IMR-90 (cell line): ENCODE results near the gene TMEM33. TPM values are rescaled to one million over a fixed set of nuclear protein-coding genes. Genes with fewer than 3 reads are reported as not detected.

Experiments used
- ATAC-seq: fragments of 200-7000 bp; cut with Tn5 transposase; 2 replicates; pipeline ENCODE4 v1.9.1; 2020; ENCODE audit warnings: low read depth, mild to moderate bottlenecking, moderate library complexity
- BruUV-seq: library from RNA; stranded (reverse); fragments of 400-500 nt; replicated peaks from 2 replicates; lab custom pipeline; 2021; lab: Mats Ljungman, UMichigan
- CTCF ChIA-PET: fragments of 300-600 bp; formaldehyde crosslinking; extraction: SDS; loops from one replicate; lab custom pipeline; 2021; ENCODE audit warnings: antibody characterized with exemption; lab: Yijun Ruan, JAX
- POLR2A ChIA-PET: fragments of 300-600 bp; sonication (Branson Sonifier 250); formaldehyde crosslinking; loops from one replicate; lab custom pipeline; 2022; ENCODE audit warnings: antibody characterized with exemption; ENCODE audit not compliant: unreplicated experiment; lab: Charles Lee
- DNase-seq: peaks from one replicate; pipeline ENCODE4 v3.0.0; 2013
- H2AFZ ChIP-seq: replicated peaks from 2 replicates; pipeline ENCODE3; 2013; ENCODE audit warnings: low read length, mild to moderate bottlenecking; ENCODE audit not compliant: poor library complexity
- H2AK5ac ChIP-seq: 2 replicates; pipeline ENCODE4 v1.6.1; 2013; ENCODE audit warnings: low read depth, low read length, inconsistent platforms
- H2AK9ac ChIP-seq: replicated peaks from 2 replicates; pipeline ENCODE3; 2013; ENCODE audit warnings: mild to moderate bottlenecking, low read depth, low read length, moderate library complexity; ENCODE audit not compliant: poor library complexity
- H2BK120ac ChIP-seq: 2 replicates; pipeline ENCODE4 v1.6.1; 2013; ENCODE audit warnings: low read depth, low read length, inconsistent platforms
- H2BK15ac ChIP-seq: 3 replicates; pipeline ENCODE4 v1.6.1; 2013; ENCODE audit warnings: low read depth, low read length, inconsistent platforms
- H2BK20ac ChIP-seq: 2 replicates; pipeline ENCODE4 v1.6.1; 2013; ENCODE audit warnings: low read depth, mild to moderate bottlenecking, inconsistent platforms, low read length, moderate library complexity
- H2BK5ac ChIP-seq: 2 replicates; pipeline ENCODE4 v1.6.1; 2013; ENCODE audit warnings: mild to moderate bottlenecking, low read depth, low read length, inconsistent platforms; ENCODE audit not compliant: poor library complexity, severe bottlenecking
- H3K14ac ChIP-seq: replicated peaks from 2 replicates; pipeline ENCODE4 v1.6.1; 2013; ENCODE audit warnings: low read depth, low read length, inconsistent platforms
- H3K18ac ChIP-seq: 2 replicates; pipeline ENCODE4 v1.6.1; 2013; ENCODE audit warnings: low read depth, low read length, control low read depth
- H3K23ac ChIP-seq: 2 replicates; pipeline ENCODE4 v1.6.1; 2013; ENCODE audit warnings: low read depth, low read length, inconsistent platforms
- H3K27ac ChIP-seq: 2 replicates; pipeline ENCODE4 v1.5.1; 2013; ENCODE audit warnings: mild to moderate bottlenecking, control low read depth, low read length; ENCODE audit not compliant: insufficient read depth
- H3K27me3 ChIP-seq: 2 replicates; pipeline ENCODE4 v1.6.1; 2013; ENCODE audit warnings: low read length; ENCODE audit not compliant: control insufficient read depth, insufficient read depth
- H3K36me3 ChIP-seq: 2 replicates; pipeline ENCODE4 v1.6.1; 2013; ENCODE audit warnings: low read length, mixed read lengths; ENCODE audit not compliant: control insufficient read depth, insufficient read depth
- H3K4ac ChIP-seq: 2 replicates; pipeline ENCODE4 v1.6.1; 2013; ENCODE audit warnings: low read depth, low read length, inconsistent platforms
- H3K4me1 ChIP-seq: 2 replicates; pipeline ENCODE4 v1.6.1; 2013; ENCODE audit warnings: low read length, mixed read lengths; ENCODE audit not compliant: control insufficient read depth, insufficient read depth
- H3K4me2 ChIP-seq: 2 replicates; pipeline ENCODE4 v1.6.1; 2013; ENCODE audit warnings: low read depth, mild to moderate bottlenecking, control low read depth, low read length, moderate library complexity
- H3K4me3 ChIP-seq: 2 replicates; pipeline ENCODE4 v1.5.1; 2013; ENCODE audit warnings: low read depth, mild to moderate bottlenecking, control low read depth, low read length, moderate library complexity; ENCODE audit not compliant: insufficient read depth
- H3K56ac ChIP-seq: 2 replicates; pipeline ENCODE4 v1.6.1; 2013; ENCODE audit warnings: low read length, inconsistent platforms; ENCODE audit not compliant: insufficient read depth; ENCODE audit errors: extremely low read depth
- H3K79me1 ChIP-seq, 2 experiments: 2 replicates each; pipeline ENCODE4 v1.6.1; 2013; ENCODE audit warnings: low read length in 2 of 2, inconsistent platforms in 1 of 2, low read depth in 1 of 2
- H3K9ac ChIP-seq: 2 replicates; pipeline ENCODE4 v1.6.1; 2013; ENCODE audit warnings: low read depth, low read length, control low read depth
- H3K9me1 ChIP-seq: 2 replicates; pipeline ENCODE4 v1.6.1; 2013; ENCODE audit warnings: low read length, inconsistent platforms; ENCODE audit not compliant: insufficient read depth
- H3K9me3 ChIP-seq: 2 replicates; pipeline ENCODE4 v1.6.1; 2013; ENCODE audit warnings: low read length; ENCODE audit not compliant: control insufficient read depth, insufficient read depth
- H4K20me1 ChIP-seq: 2 replicates; pipeline ENCODE4 v1.6.1; 2013; ENCODE audit warnings: low read length, inconsistent platforms; ENCODE audit not compliant: insufficient read depth
- H4K5ac ChIP-seq: 2 replicates; pipeline ENCODE4 v1.6.1; 2013; ENCODE audit warnings: mild to moderate bottlenecking, low read depth, low read length, control low read depth
- H4K8ac ChIP-seq, 2 experiments: 2 replicates each; pipeline ENCODE4 v1.6.1; 2013; ENCODE audit warnings: low read depth in 2 of 2, low read length in 2 of 2, control low read depth in 1 of 2, inconsistent platforms in 1 of 2
- H4K91ac ChIP-seq: 2 replicates; pipeline ENCODE4 v1.6.1; 2013; ENCODE audit warnings: low read depth, low read length, inconsistent platforms; ENCODE audit not compliant: insufficient read depth
- CEBPB ChIP-seq: IDR thresholded peaks from 2 replicates; pipeline ENCODE4 v1.6.1; 2012; ENCODE audit warnings: low read depth, low read length, improper control_type of control experiment
- ELK1 ChIP-seq: fragments of 150-350 bp; IDR thresholded peaks from 2 replicates; pipeline ENCODE4 v1.6.1; 2016; ENCODE audit warnings: low read depth, mild to moderate bottlenecking, low read length, moderate library complexity, borderline replicate concordance
- WGBS, 2 experiments: methylation state at CpG; one replicate each; pipeline versions ENCODE4 v1.1.5 to v1.1.7; 2013; ENCODE audit warnings: missing lambda C conversion rate in 2 of 2; ENCODE audit not compliant: insufficient read length in 1 of 2; ENCODE audit errors: extremely low coverage in 2 of 2; 5-methylcytosine and 5-hydroxymethylcytosine counted together
- dilution Hi-C: fragments of 300-500 bp; cut with HindIII; formaldehyde crosslinking; loops from one replicate; pipeline ENCODE4 v1.14.3; 2018; ENCODE audit warnings: low sequenced_read_pairs; ENCODE audit not compliant: unreplicated experiment
- in situ Hi-C: fragments of 300-500 bp; cut with MboI; formaldehyde crosslinking; loops from 3 replicates; pipeline ENCODE4 v1.14.3; 2019; ENCODE audit warnings: low sequenced_read_pairs, inconsistent platforms, mixed read lengths
- intact Hi-C: fragments of 100-400 bp; cut with micrococcal nuclease; formaldehyde crosslinking; loops from 2 replicates; pipeline ENCODE4 v1.10.0; 2022
- polyA plus RNA-seq, 3 experiments: library from polyadenylated mRNA; depleted of rRNA; stranded (reverse); fragments of >200 nt; gene quantifications; 2 replicates each; pipeline ENCODE4 v1.2.3, GENCODE V29; 2012; ENCODE audit warnings: low replicate concordance in 1 of 3
- total RNA-seq: library from RNA; depleted of rRNA; stranded (reverse); fragments of >200 nt; gene quantifications from 2 replicates; pipeline ENCODE4 v1.2.3, GENCODE V29; 2012

TMEM33 gene
- total and polyA plus RNA-seq, 2 of the 4 experiments (the other 2 are of a cell fraction) = 23.6 to 45.5 TPM

DNA sequence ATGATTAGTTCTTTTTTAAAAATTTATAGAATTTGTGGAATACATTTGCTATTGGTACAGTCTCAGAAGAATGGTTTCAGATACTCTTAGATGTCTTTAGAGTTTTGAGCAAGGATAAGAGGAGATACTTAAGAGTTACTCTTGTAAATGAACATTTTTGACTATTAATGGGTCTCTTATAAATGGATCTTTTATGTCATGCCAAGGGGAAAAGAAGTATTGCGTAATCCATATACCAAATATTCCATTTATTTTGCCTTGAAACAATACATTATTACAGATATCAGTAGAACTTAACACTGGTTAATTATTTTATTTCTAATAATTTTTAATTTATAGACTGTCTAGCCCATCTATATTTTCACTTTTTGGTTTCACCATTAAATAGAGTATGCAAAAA is 29.2 kb downstream of the TMEM33 start:
- Histone ChIP-seq H2AK5ac (no peak overlapping the region), H3K18ac (no peak overlapping the region), H4K5ac (no peak overlapping the region), H2AK9ac (no peak overlapping the region), H3K36me3 (no peaks in the 10 kb centered on the region), H3K9ac (no peak overlapping the region), H3K4me3 (no peak overlapping the region), H3K14ac (no peak overlapping the region), H3K4ac (no peak overlapping the region), H4K8ac (no peak overlapping the region), H2BK5ac (no peak overlapping the region), H2BK20ac (no peak overlapping the region), H2AFZ (no peak overlapping the region), H3K4me2 (no peak overlapping the region), H2BK120ac (no peak overlapping the region), H3K9me1 (no peaks in the 10 kb centered on the region), H4K20me1 (no peaks in the 10 kb centered on the region), H3K9me3 (no peaks in the 10 kb centered on the region), H3K23ac (no peak overlapping the region), H3K27me3 (no peaks in the 10 kb centered on the region), H4K91ac (no peak overlapping the region), H3K79me1 (no peaks in the 10 kb centered on the region), H3K27ac (no peak overlapping the region), H3K4me1 (no peaks in the 10 kb centered on the region), H3K56ac (no peak overlapping the region), H2BK15ac (no peak overlapping the region)
- no TSS peak for BruUV-seq
- DNase-seq (no peak), ATAC-seq (no peak)
- WGBS, 2 experiments = no CpG with 5 or more reads among the region's 1 CpG
- in situ Hi-C loops (no loop called here), intact Hi-C loops (no loop called here), dilution Hi-C loops (no loop called here)
- TF ChIP-seq CEBPB (peak; percentile 95), ELK1 (no peak)
- ChIA-PET POLR2A (no interaction called here), CTCF (no interaction called here)
